Stimulated activated naive CD4-positive, alpha-beta T cell treated with Interleukin-2 at 50 U/mL for 16 hours (primary cell): Measurements from ENCODE around the gene LRRC7.

Experiments used
- DNase-seq: peaks from one replicate; lab custom pipeline; 2025; lab: John Stamatoyannopoulos, UW

The LRRC7 gene

GRCh38 chr1:70093250-70093975, 525.7 kb downstream of the LRRC7 start:
- DNase-seq, result no peak

GRCh38 chr1:70101231-70101630, 533.5 kb downstream of the LRRC7 start:
- no peak for DNase-seq

- DNase-seq, result no peak
These were observed 534.1 kb downstream of the LRRC7 start for GRCh38 chr1:70101774-70102173.

GRCh38 chr1:70103770-70104169, 536.0 kb downstream of the LRRC7 start:
- no peak for DNase-seq

GRCh38 chr1:70109241-70109640, 541.5 kb downstream of the LRRC7 start:
- DNase-seq, result no peak

GRCh38 chr1:70112838-70113237, 545.1 kb downstream of the LRRC7 start:
- DNase-seq, result no peak

GRCh38 chr1:70115315-70115714, 547.6 kb downstream of the LRRC7 start:
- DNase-seq, result no peak

- DNase-seq, result no peak
These were observed 549.3 kb downstream of the LRRC7 start for GRCh38 chr1:70117046-70117445.

GRCh38 chr1:70134148-70134547, 566.4 kb downstream of the LRRC7 start:
- no peak for DNase-seq

GRCh38 chr1:70140343-70140742, 572.6 kb downstream of the LRRC7 start:
- DNase-seq, result no peak

GRCh38 chr1:70140894-70141293, 573.2 kb downstream of the LRRC7 start:
- DNase-seq, result no peak

- DNase-seq, result no peak
These were observed 574.4 kb downstream of the LRRC7 start for GRCh38 chr1:70142075-70142474.

GRCh38 chr1:70143048-70143659, 575.4 kb downstream of the LRRC7 start:
- DNase-seq, result no peak

- DNase-seq, result no peak
These were observed 578.8 kb downstream of the LRRC7 start for GRCh38 chr1:70146488-70146887.

- no peak for DNase-seq
These were observed 582.7 kb downstream of the LRRC7 start for GRCh38 chr1:70150444-70150843.

GRCh38 chr1:70153739-70154138, 586.0 kb downstream of the LRRC7 start:
- DNase-seq, result no peak

- DNase-seq, result no peak
These were observed 588.9 kb downstream of the LRRC7 start for GRCh38 chr1:70156529-70157120.

GRCh38 chr1:70164350-70164749, 596.6 kb downstream of the LRRC7 start:
- DNase-seq, result no peak

- DNase-seq, result no peak
These were observed 600.6 kb downstream of the LRRC7 start for GRCh38 chr1:70168283-70168682.

- DNase-seq, result no peak
These were observed 601.5 kb downstream of the LRRC7 start for GRCh38 chr1:70169018-70169839.

- DNase-seq, result no peak
These were observed 603.8 kb downstream of the LRRC7 start for GRCh38 chr1:70171512-70171911.
